ENCODE results near the gene GCAT. TPM values are rescaled to one million over a fixed set of nuclear protein-coding genes. Genes with fewer than 3 reads are reported as not detected.
A peak's percentile ranks its signal among the peaks of the same experiment; 100 is the strongest.

The GCAT gene
- total and polyA plus RNA-seq, 2 of the 13 experiments (the other 11 are each of a cell fraction or from before 2014, with no cell fraction given) = 28.0 to 50.3 TPM

DNA sequence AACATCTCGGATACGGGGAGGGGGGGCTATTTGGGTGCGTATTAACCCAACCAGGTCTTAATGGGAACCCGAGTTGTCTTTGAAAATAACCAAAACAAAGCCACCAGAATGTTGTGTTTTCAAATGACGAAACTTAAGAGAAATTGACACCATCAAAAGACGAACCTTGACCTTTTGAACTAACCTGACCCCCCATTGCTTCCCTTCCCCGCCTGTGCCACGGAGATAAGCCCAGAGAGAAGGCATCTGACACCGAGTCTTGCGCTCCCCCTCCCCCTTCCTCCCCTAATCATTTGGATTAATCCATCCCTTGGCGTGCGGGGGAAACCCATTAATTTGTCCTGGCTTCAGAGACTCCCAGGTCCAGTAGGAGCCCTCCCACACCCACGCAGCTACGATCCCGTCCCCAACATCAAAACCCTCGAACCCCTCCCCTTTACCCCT lies 4.5 kb upstream of the GCAT start (continued):
- TF ChIP-seq, protein P1, sequence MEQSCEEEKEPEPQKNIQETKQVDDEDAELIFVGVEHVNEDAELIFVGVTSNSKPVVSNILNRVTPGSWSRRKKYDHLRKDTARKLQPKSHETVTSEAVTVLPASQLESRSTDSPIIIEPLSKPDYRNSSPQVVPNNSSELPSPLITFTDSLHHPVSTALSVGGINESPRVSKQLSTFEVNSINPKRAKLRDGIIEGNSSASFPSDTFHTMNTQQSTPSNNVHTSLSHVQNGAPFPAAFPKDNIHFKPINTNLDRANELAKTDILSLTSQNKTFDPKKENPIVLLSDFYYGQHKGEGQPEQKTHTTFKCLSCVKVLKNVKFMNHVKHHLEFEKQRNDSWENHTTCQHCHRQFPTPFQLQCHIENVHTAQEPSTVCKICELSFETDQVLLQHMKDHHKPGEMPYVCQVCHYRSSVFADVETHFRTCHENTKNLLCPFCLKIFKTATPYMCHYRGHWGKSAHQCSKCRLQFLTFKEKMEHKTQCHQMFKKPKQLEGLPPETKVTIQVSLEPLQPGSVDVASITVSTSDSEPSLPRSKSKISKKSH (CRISPR knock-in tag; IDR thresholded peaks at IDR 0.05; ENCODE audit: borderline replicate concordance) = no peak
- TF ChIP-seq, protein P2, sequence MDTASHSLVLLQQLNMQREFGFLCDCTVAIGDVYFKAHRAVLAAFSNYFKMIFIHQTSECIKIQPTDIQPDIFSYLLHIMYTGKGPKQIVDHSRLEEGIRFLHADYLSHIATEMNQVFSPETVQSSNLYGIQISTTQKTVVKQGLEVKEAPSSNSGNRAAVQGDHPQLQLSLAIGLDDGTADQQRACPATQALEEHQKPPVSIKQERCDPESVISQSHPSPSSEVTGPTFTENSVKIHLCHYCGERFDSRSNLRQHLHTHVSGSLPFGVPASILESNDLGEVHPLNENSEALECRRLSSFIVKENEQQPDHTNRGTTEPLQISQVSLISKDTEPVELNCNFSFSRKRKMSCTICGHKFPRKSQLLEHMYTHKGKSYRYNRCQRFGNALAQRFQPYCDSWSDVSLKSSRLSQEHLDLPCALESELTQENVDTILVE (CRISPR knock-in tag; IDR thresholded peaks at IDR 0.05) = no peak
- TF ChIP-seq ZNF354B (CRISPR knock-in tag; IDR thresholded peaks at IDR 0.05) (no peak), ZFP82 (CRISPR knock-in tag; IDR thresholded peaks at IDR 0.05; ENCODE audit: borderline replicate concordance) (peak; percentile 64; the same call in 1 of the 2 replicates), ZNF543 (CRISPR knock-in tag; IDR thresholded peaks at IDR 0.05) (no peak), NPAS2 (CRISPR knock-in tag; IDR thresholded peaks at IDR 0.05; ENCODE audit: borderline replicate concordance) (no peak), HNRNPK (IDR thresholded peaks at IDR 0.05; ENCODE audit: low read depth, low read length, poor library complexity, severe bottlenecking) (peak; percentile 27), WIZ (CRISPR knock-in tag; IDR thresholded peaks at IDR 0.05) (no peak), RARG (CRISPR knock-in tag; IDR thresholded peaks at IDR 0.05; ENCODE audit: low read depth) (no peak), ZNF775 (CRISPR knock-in tag; IDR thresholded peaks at IDR 0.05; ENCODE audit: borderline replicate concordance) (no peak), ZSCAN21 (CRISPR knock-in tag; IDR thresholded peaks at IDR 0.05; ENCODE audit: borderline replicate concordance) (no peak), TCF7 (IDR thresholded peaks at IDR 0.05; ENCODE audit: low read depth) (peak; percentile 55; the same call in 1 of the 2 replicates), NR2C2 (CRISPR knock-in tag; IDR thresholded peaks at IDR 0.05; ENCODE audit: borderline replicate concordance) (peak; percentile 40; the same call in 1 of the 2 replicates), RFXAP (CRISPR knock-in tag; IDR thresholded peaks at IDR 0.05; ENCODE audit: borderline replicate concordance) (0 out of 2 replicates have a peak, but pooled peaks have one; percentile 5), NR2F1 (CRISPR knock-in tag; IDR thresholded peaks at IDR 0.05) (peak; percentile 80 to 92), TOPORS (CRISPR knock-in tag; IDR thresholded peaks at IDR 0.05) (0 out of 2 replicates have a peak, but pooled peaks have one; percentile 53), KLF13 (CRISPR knock-in tag; IDR thresholded peaks at IDR 0.05) (no peak), ZNF431 (CRISPR knock-in tag; IDR thresholded peaks at IDR 0.05; ENCODE audit: borderline replicate concordance, low read depth) (no peak), NR2F6 (IDR thresholded peaks at IDR 0.05) (peak; percentile 96), NR2F6 (CRISPR knock-in tag; IDR thresholded peaks at IDR 0.05) (peak; percentile 90)
- TF ChIP-seq, protein P3, sequence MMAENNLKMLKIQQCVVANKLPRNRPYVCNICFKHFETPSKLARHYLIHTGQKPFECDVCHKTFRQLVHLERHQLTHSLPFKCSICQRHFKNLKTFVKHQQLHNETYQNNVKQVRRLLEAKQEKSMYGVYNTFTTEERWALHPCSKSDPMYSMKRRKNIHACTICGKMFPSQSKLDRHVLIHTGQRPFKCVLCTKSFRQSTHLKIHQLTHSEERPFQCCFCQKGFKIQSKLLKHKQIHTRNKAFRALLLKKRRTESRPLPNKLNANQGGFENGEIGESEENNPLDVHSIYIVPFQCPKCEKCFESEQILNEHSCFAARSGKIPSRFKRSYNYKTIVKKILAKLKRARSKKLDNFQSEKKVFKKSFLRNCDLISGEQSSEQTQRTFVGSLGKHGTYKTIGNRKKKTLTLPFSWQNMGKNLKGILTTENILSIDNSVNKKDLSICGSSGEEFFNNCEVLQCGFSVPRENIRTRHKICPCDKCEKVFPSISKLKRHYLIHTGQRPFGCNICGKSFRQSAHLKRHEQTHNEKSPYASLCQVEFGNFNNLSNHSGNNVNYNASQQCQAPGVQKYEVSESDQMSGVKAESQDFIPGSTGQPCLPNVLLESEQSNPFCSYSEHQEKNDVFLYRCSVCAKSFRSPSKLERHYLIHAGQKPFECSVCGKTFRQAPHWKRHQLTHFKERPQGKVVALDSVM (CRISPR knock-in tag; IDR thresholded peaks at IDR 0.05) = no peak
- TF ChIP-seq, protein P4, sequence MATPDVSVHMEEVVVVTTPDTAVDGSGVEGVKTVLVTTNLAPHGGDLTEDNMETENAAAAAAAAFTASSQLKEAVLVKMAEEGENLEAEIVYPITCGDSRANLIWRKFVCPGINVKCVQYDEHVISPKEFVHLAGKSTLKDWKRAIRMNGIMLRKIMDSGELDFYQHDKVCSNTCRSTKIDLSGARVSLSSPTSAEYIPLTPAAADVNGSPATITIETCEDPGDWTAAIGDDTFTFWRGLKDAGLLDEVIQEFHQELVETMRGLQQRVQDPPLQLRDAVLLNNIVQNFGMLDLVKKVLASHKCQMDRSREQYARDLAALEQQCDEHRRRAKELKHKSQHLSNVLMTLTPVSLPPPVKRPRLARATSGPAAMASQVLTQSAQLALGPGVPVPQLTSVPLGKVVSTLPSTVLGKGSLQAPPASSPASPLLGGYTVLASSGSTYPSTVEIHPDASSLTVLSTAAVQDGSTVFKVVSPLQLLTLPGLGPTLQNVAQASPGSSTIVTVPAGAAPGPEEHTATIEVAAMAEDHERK (CRISPR knock-in tag; IDR thresholded peaks at IDR 0.05; ENCODE audit: low read depth) = no peak
